HK-2 (cell line): ENCODE measurements around the gene TLR3.
"Not testable (repeated sequence)": the region's sequence is repeated elsewhere in the genome, so short reads cannot be mapped to it uniquely, and the experiment has no call there.

Experiments
- DNase-seq: peaks from one replicate; pipeline ENCODE4 v3.0.0-alpha.2; 2018; ENCODE audit not compliant: unreplicated experiment

Gene TLR3

GRCh38 chr4:186047501-186047900 is 21.5 kb upstream of the TLR3 start:
- not testable (repeated sequence) for DNase-seq

GRCh38 chr4:186050135-186050534 is 18.8 kb upstream of the TLR3 start:
- DNase-seq, result not testable (repeated sequence)

GRCh38 chr4:186051096-186051495 is 17.9 kb upstream of the TLR3 start:
- DNase-seq, result no peak

DNA sequence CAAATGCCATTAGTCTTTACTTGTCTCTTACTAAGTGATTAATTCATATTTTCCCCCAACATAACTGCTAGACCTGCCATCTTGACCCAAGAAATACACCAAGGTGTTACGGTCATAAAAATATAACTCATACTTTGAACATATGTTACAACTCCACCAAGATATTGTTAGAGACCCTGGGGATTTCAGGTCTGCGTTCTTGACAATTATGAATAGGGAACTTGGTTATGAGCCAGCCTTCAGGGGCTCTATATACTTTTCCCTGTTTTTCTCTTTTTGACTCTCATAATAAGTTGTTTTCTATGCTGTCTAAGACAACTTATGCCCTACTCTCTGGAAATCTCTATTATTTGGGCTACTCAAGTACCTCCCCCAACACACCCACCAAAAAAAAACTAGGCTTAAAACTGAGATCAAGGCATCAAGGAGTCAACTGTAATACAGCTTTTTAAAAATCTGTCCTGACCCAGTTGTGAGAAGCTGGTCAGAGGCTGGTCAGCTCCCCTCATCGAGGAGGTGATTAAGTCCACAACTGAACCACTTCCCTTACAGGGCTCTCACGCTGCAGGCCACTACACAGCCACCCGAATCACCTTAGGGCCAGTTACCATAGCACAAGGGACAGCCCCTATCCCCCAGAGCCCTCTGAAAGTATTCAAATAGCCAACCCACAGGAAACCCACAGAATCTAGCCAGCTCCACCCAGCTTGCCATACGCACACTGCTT is 10.5 kb upstream of the TLR3 start:
- no peak for DNase-seq

DNA sequence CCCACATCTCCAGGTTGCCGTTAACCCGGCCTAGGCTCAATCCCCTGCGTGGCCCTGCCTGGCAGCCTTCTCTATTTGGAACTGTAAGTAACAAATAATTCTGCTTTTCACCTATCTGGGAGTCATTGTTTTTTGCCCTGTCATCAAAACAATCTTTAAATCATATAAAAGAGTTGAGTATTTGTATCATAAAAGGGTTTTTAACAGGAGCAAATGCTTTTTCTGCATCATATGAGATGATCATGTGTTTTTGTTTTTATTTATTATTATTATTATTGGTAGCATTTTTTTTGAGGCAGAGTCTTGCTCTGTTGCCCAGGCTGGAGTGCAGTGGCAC is 10.0 kb upstream of the TLR3 start:
- no peak for DNase-seq

DNA sequence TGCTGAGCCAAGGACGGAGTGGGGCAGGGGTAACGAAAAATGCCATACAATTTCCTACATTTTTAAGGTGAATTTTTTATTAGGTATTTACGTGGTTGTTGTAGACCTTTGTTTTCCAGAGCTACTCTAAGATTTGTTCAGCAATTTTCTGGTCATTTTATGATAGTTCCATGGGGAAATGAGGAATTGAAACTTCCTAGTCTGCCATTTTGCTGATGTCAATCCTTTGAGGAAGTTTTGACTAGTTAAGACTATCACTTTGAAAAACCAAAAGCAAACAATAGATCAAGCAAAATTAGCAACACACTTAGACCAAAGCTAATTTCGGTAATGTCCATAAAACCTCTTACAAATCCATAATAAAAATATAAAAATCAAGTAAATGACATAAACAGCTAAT is 7.0 kb upstream of the TLR3 start:
- no peak for DNase-seq

GRCh38 chr4:186067757-186068385 is 1.1 kb upstream of the TLR3 start:
- peak; percentile 26 for DNase-seq

- no peak for DNase-seq
These were observed 773 bp downstream of the TLR3 start for GRCh38 chr4:186069729-186070128.

GRCh38 chr4:186072516-186072915 is 3.6 kb downstream of the TLR3 start:
- DNase-seq, result no peak

DNA sequence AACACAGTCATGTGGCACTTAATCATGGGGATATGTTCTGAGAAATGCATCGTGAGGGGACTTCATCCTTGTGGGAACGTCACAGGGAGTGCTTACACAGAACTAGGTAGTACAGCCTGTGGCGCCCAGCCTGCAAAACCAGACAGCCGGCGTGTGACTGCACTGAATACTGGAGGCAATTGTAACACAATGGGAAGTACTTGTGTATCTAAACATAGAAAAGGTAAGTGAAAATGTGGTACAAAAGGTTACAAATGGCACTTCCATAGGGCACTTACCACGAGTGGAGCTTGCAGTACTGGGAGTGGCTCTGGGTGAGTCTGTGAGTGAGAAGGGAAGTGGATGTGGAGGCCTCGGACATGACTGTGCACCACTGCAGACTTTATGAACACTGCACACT is 5.2 kb downstream of the TLR3 start:
- no peak for DNase-seq

DNA sequence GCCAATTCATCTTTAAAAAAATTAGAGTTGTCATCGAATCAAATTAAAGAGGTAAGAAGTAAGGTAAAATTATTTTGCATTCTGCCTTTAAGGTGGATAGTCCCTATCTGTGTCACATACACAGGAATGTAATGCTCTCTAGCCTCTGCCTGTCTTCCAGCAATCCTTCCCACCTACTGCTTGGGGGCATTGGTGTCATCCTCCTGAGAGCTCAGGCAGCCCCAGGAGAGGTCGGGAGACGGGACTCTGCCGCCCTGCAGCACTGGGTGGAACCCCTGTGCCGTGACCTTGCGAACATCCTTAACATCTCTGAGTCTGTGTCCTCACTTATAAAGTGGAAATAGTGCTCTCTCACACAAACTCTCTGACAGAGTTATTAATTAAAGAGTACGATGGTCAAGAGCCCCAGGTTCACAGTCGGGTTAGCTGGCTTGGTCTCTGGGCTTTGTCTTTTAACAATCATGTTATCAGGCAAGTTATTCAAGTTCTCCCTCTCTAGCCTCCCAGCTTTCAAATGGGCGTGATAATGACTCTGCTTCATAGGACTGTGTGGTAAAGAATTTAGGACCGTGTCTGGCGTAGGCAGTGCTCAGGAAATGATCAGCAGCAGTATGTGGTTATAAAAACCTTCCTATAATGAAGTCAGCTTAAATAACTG is 10.2 kb downstream of the TLR3 start:
- no peak for DNase-seq

DNA sequence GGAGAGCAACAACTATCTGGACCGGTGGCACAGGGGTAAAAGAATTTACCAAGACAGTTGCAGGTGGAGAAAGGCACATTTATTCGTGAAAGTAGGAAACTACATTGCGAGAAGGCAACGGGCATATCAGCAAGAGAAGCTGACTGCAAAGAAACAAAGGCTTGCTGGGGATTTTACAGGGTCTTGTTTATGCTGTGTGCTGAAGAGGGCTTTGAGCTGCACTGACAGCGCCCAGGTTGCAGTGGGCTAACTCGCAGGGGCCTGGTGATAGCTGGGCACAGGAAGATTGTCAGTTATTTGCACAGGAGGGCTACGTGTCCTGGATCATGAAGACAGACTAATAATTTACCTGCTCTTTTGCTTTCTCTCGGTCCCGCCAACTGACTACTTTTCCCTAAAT is 10.7 kb downstream of the TLR3 start:
- no peak for DNase-seq

GRCh38 chr4:186081202-186081807 is 12.3 kb downstream of the TLR3 start:
- DNase-seq, result no peak

DNA sequence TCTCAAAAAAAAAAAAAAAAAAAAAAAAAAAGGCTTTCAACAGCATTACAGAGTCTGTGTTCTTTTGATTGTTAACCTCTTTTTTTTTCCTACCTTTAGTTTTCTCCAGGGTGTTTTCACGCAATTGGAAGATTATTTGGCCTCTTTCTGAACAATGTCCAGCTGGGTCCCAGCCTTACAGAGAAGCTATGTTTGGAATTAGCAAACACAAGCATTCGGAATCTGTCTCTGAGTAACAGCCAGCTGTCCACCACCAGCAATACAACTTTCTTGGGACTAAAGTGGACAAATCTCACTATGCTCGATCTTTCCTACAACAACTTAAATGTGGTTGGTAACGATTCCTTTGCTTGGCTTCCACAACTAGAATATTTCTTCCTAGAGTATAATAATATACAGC is 13.3 kb downstream of the TLR3 start:
- no peak for DNase-seq

DNA sequence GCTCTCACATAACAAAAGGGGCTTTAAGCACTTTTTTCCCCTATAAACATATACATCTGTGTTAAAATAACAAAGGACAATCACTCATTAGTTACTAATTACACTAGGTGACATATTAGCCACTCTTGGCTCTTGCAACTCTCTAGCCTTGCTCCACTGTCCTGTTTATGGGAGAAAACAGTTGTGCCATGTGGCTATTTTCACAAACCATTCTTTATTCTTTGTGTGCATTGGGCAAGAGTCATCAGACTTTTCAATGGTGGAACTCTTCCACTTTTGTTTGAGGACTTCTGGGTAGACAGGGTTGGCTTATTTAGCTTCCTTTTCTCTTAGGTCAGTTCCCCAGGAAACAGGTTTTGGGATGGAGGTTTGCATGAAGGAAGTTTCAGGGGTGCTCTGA is 19.6 kb downstream of the TLR3 start:
- no peak for DNase-seq

DNA sequence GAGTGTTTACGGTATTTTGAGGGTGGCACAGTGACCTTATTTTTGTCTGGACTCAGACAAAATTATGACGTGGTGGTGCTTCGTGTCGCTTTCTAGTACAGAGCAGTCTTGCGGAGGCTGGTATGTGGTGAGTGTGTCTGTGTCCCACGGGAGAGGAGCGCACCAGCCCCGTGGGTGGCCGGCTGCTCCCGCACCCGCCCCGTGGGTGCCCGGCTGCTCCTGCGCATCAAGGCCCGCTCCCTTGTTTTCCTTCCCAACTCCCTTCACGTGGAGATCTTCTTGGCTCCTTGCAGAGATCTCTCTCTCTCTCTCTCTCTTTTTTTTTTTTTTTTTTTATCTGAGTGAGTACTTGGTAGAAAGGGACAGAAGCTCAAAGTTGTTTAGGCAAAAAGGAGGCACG is 23.3 kb downstream of the TLR3 start:
- no peak for DNase-seq

- no peak for DNase-seq
These were observed 26.4 kb downstream of the TLR3 start for GRCh38 chr4:186095406-186095805.

GRCh38 chr4:186096681-186097165 is 27.8 kb downstream of the TLR3 start:
- DNase-seq, result no peak

DNA sequence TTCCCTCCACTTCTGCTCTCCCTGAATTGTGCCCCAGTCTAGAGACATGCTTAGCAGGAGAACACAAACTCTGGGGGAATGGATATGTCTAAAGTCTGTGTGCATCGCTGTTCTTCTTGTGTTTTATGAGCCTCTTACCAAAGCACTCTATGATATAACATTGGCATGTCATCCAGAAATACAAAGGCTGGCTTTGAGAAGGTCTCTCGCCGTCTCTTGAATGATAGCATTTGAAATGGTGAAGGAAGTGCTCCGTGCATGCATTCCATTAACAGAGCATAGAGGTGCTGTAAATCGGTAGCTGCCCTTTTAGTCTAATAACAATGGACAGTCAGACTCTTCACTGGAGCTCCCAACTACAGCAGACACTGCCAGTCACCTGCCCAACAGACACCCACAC is 28.4 kb downstream of the TLR3 start:
- DNase-seq, result no peak

DNA sequence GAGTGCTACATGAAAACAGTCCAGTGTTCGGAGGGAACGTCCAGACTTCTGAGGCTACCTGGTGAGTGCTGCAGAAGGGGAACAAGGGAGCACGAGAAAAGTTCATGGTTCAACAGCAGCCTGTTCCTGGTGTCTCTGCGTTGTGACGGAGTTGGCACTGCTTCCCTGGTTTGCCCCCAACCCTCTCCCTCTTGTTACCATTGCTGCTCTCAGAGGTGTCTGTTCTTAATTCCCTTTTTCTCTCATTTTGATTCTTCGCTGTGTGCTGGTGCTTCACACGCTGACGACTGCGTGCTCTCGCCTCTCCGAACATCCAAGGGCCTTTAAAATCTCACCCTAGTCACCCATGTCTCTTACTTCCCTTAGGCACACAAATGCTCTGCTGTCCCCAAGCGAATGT is 34.0 kb downstream of the TLR3 start:
- no peak for DNase-seq

DNA sequence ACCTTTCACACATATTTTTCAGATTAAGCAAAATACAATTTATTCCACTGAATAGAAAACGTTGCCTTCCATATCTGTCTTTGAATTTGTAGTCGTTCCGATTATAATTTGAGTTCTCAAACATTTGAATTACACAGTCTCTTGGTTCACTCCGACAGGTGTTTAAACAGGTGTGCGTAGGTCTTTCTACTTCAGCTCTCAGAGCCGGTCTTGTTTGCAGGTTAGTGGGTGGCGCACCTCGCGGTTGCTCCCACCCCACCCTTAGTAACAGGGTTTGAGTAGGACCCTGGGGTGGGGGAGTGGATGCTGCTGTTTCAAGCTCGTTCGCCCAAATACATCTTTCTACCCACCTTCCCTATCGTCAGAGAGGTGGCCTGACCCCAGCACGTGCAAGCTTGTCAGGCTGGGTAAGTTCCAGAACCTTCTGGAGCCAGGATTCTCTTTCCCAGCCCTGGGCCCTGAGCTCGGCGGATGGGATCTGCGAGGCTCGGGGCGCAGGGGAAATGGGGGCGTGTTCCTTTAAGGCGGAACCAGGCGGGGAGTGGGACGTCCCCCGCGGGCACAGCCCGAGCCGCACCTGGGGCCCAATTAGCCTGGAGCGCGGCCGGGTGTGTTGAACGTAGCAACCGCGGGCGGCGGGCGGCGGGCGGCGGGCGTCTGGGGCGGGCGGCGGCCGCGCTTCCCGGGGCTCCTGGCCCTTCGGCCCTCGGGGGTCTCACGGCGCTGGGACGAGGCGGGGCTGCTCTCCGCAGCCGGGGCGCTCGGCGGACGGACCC is 35.3 kb downstream of the TLR3 start, which contains the start of gene FAM149A:
FAM149A (plus strand) TSS at position 591 of the 776 bp plus-strand sequence.
- DNase-seq, result peak; percentile 73
